ENCODE results near the gene ATF7.

GRCh38 chr12:53465679-53466078, 160.5 kb downstream of the ATF7 start:
- TF ChIP-seq POLR2A (IDR thresholded peaks at IDR 0.05; ENCODE audit: low read length) (no peak), GATA1 (IDR thresholded peaks at IDR 0.05; ENCODE audit: low read depth, low read length) (no peak)

Data from erythroblast (primary cell).